GM21367 (cell line): ENCODE data around the gene KRTAP12-4.
"Not testable (repeated sequence)": the region's sequence is repeated elsewhere in the genome, so short reads cannot be mapped to it uniquely, and the experiment has no call there.

ENCODE experiments used
- ATAC-seq: cut with Tn5 transposase; IDR thresholded peaks from one replicate; pipeline ENCODE4 v1.9.1; 2021; ENCODE audit not compliant: unreplicated experiment

The KRTAP12-4 gene

GRCh38 chr21:44637018-44637850 is 17.2 kb downstream of the KRTAP12-4 start, which contains the start of gene KRTAP10-10:
Gene KRTAP10-10, plus strand, starts transcription at chr21:44637356. Its CDS starts 62 bp downstream, at chr21:44637418.
- no peak for ATAC-seq

GRCh38 chr21:44636209-44637017 is 18.0 kb downstream of the KRTAP12-4 start:
- ATAC-seq, result no peak

GRCh38 chr21:44632067-44632466 is 22.4 kb downstream of the KRTAP12-4 start:
- no peak for ATAC-seq

GRCh38 chr21:44630440-44630839 is 24.0 kb downstream of the KRTAP12-4 start:
- no peak for ATAC-seq

- no peak for ATAC-seq
These were observed 25.6 kb downstream of the KRTAP12-4 start for GRCh38 chr21:44628707-44629391.

- ATAC-seq, result not testable (repeated sequence)
These were observed 26.6 kb downstream of the KRTAP12-4 start for GRCh38 chr21:44627831-44628233.

GRCh38 chr21:44627181-44627822 is 27.2 kb downstream of the KRTAP12-4 start:
- ATAC-seq, result not testable (repeated sequence)

GRCh38 chr21:44626673-44627143 is 27.8 kb downstream of the KRTAP12-4 start, which contains the start of gene KRTAP10-9:
Gene KRTAP10-9, plus strand, starts transcription at chr21:44627093. Its CDS starts 79 bp downstream, at chr21:44627172.
- ATAC-seq, result no peak

GRCh38 chr21:44626262-44626661 is 28.2 kb downstream of the KRTAP12-4 start:
- no peak for ATAC-seq

- ATAC-seq, result no peak
These were observed 28.7 kb downstream of the KRTAP12-4 start for GRCh38 chr21:44625756-44626155.

- no peak for ATAC-seq
These were observed 30.9 kb downstream of the KRTAP12-4 start for GRCh38 chr21:44623575-44623974.

- no peak for ATAC-seq
These were observed 34.6 kb downstream of the KRTAP12-4 start for GRCh38 chr21:44619886-44620285.

- no peak for ATAC-seq
These were observed 35.5 kb downstream of the KRTAP12-4 start for GRCh38 chr21:44618909-44619308.

GRCh38 chr21:44618504-44618903 is 36.0 kb downstream of the KRTAP12-4 start:
- no peak for ATAC-seq

GRCh38 chr21:44617071-44617501 is 37.4 kb downstream of the KRTAP12-4 start:
- no peak for ATAC-seq

GRCh38 chr21:44616591-44616926 is 37.9 kb downstream of the KRTAP12-4 start:
- ATAC-seq, result no peak

GRCh38 chr21:44615911-44616590 is 38.4 kb downstream of the KRTAP12-4 start:
- no peak for ATAC-seq

GRCh38 chr21:44615466-44615865 is 39.0 kb downstream of the KRTAP12-4 start:
- no peak for ATAC-seq

GRCh38 chr21:44614961-44615391 is 39.5 kb downstream of the KRTAP12-4 start:
- ATAC-seq, result no peak

GRCh38 chr21:44614161-44614631 is 40.3 kb downstream of the KRTAP12-4 start:
- ATAC-seq, result no peak
